ENCODE data around the gene SLC6A9.

DNA sequence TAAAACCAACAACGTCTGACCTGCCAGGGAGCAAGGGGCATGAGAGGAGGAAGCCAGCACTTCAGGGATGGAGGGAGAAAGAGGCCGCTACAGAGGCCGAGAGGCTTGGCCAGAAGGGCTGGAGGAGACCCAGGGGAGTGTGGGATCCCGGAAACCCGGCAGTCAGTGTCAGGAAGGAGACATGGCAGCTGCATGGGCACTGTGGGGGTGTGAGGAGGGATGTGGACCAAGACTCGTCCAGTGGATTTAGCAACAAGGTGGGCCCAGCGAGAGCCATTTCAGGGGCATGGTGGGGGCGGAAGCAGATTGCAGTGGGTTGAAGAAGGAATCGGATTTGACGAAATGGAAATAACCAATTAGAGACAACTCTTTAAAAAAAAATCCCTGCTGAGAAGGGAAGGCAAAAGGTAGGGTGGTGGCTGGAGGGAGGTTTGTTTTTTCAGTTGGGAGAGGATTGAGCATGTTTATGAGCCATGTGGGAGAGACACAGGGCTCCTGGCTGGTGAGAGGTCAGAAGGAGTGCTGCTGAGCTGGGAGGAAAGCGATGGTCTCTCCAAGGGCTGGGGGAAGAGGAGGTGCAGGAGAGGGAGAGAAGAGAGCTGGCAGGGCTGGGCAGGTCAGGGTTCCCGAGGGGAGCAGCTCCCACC, 47.9 kb downstream of the SLC6A9 start:
- TF ChIP-seq, protein P1, sequence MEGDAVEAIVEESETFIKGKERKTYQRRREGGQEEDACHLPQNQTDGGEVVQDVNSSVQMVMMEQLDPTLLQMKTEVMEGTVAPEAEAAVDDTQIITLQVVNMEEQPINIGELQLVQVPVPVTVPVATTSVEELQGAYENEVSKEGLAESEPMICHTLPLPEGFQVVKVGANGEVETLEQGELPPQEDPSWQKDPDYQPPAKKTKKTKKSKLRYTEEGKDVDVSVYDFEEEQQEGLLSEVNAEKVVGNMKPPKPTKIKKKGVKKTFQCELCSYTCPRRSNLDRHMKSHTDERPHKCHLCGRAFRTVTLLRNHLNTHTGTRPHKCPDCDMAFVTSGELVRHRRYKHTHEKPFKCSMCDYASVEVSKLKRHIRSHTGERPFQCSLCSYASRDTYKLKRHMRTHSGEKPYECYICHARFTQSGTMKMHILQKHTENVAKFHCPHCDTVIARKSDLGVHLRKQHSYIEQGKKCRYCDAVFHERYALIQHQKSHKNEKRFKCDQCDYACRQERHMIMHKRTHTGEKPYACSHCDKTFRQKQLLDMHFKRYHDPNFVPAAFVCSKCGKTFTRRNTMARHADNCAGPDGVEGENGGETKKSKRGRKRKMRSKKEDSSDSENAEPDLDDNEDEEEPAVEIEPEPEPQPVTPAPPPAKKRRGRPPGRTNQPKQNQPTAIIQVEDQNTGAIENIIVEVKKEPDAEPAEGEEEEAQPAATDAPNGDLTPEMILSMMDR (conservative IDR thresholded peaks at IDR 0.05; ENCODE audit: low read depth in 2 of 2): no peak
- no peak for TF ChIP-seq EZH2 (IDR thresholded peaks at IDR 0.05; ENCODE audit: low read depth, unreplicated experiment)
- TF ChIP-seq POLR2AphosphoS5 (IDR thresholded peaks at IDR 0.05; ENCODE audit: low read depth): no peak
- TF ChIP-seq, protein P2, sequence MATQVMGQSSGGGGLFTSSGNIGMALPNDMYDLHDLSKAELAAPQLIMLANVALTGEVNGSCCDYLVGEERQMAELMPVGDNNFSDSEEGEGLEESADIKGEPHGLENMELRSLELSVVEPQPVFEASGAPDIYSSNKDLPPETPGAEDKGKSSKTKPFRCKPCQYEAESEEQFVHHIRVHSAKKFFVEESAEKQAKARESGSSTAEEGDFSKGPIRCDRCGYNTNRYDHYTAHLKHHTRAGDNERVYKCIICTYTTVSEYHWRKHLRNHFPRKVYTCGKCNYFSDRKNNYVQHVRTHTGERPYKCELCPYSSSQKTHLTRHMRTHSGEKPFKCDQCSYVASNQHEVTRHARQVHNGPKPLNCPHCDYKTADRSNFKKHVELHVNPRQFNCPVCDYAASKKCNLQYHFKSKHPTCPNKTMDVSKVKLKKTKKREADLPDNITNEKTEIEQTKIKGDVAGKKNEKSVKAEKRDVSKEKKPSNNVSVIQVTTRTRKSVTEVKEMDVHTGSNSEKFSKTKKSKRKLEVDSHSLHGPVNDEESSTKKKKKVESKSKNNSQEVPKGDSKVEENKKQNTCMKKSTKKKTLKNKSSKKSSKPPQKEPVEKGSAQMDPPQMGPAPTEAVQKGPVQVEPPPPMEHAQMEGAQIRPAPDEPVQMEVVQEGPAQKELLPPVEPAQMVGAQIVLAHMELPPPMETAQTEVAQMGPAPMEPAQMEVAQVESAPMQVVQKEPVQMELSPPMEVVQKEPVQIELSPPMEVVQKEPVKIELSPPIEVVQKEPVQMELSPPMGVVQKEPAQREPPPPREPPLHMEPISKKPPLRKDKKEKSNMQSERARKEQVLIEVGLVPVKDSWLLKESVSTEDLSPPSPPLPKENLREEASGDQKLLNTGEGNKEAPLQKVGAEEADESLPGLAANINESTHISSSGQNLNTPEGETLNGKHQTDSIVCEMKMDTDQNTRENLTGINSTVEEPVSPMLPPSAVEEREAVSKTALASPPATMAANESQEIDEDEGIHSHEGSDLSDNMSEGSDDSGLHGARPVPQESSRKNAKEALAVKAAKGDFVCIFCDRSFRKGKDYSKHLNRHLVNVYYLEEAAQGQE (IDR thresholded peaks at IDR 0.05; ENCODE audit: unreplicated experiment): no peak
- TF ChIP-seq EZH2phosphoT487 (IDR thresholded peaks at IDR 0.05; ENCODE audit: unreplicated experiment): no peak
- TF ChIP-seq, protein P3, sequence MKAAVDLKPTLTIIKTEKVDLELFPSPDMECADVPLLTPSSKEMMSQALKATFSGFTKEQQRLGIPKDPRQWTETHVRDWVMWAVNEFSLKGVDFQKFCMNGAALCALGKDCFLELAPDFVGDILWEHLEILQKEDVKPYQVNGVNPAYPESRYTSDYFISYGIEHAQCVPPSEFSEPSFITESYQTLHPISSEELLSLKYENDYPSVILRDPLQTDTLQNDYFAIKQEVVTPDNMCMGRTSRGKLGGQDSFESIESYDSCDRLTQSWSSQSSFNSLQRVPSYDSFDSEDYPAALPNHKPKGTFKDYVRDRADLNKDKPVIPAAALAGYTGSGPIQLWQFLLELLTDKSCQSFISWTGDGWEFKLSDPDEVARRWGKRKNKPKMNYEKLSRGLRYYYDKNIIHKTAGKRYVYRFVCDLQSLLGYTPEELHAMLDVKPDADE (IDR thresholded peaks at IDR 0.05): no peak
- no peak for TF ChIP-seq CREB1 (CRISPR knock-in tag; IDR thresholded peaks at IDR 0.05; ENCODE audit: low read depth)
- no peak for TF ChIP-seq ZNF331 (CRISPR knock-in tag; IDR thresholded peaks at IDR 0.05; ENCODE audit: low read depth)

All from GM23338 (cell line).